Renal cortical epithelial cell (primary cell): ENCODE measurements around the gene ADCY3. TPM values are rescaled to one million over a fixed set of nuclear protein-coding genes. Genes with fewer than 3 reads are reported as not detected.
A peak's percentile ranks its signal among the peaks of the same experiment; 100 is the strongest.
"Not testable (repeated sequence)": the region's sequence is repeated elsewhere in the genome, so short reads cannot be mapped to it uniquely, and the experiment has no call there.

Experiments used
- DNase-seq: peaks from one replicate; pipeline ENCODE4 v3.0.0-alpha.2; 2011; ENCODE audit warnings: low read depth
- total RNA-seq: library from RNA; depleted of rRNA; stranded (reverse); fragments of >200 nt; gene quantifications from 2 replicates; pipeline ENCODE4 v1.2.3, GENCODE V29; 2014

The ADCY3 gene
- total RNA-seq, 1 donor from 2014 or later = 16.5 TPM

GRCh38 chr2:24813691-24814137 lies 106.3 kb downstream of the ADCY3 start:
- no peak for DNase-seq

- no peak for DNase-seq
These were observed 110.6 kb downstream of the ADCY3 start for GRCh38 chr2:24809316-24810007.

GRCh38 chr2:24806661-24807036 lies 113.4 kb downstream of the ADCY3 start:
- no peak for DNase-seq

GRCh38 chr2:24805811-24806660 lies 114.0 kb downstream of the ADCY3 start:
- DNase-seq = not testable (repeated sequence)

GRCh38 chr2:24800487-24800886 lies 119.5 kb downstream of the ADCY3 start:
- not testable (repeated sequence) for DNase-seq

GRCh38 chr2:24797644-24798043 lies 122.4 kb downstream of the ADCY3 start:
- no peak for DNase-seq

GRCh38 chr2:24793761-24794435 lies 126.1 kb downstream of the ADCY3 start:
- peak; percentile 22 for DNase-seq

- DNase-seq = peak; percentile 92
These were observed 126.9 kb downstream of the ADCY3 start, which contains the start of the genes CENPO and PTRHD1 for GRCh38 chr2:24792874-24793760. TSS of gene CENPO (plus strand) at chr2:24793425. CDS start at chr2:24793920, 495 bp downstream. TSS of gene PTRHD1 (minus strand) at chr2:24793391. CDS start at chr2:24793377, 14 bp downstream.

- DNase-seq = no peak
These were observed 127.5 kb downstream of the ADCY3 start for GRCh38 chr2:24792542-24792873.

- no peak for DNase-seq
These were observed 128.6 kb downstream of the ADCY3 start for GRCh38 chr2:24791452-24791851.

GRCh38 chr2:24788816-24789215 lies 131.2 kb downstream of the ADCY3 start:
- DNase-seq = no peak

GRCh38 chr2:24787532-24787931 lies 132.5 kb downstream of the ADCY3 start:
- DNase-seq = no peak

- DNase-seq = no peak
These were observed 134.2 kb downstream of the ADCY3 start for GRCh38 chr2:24785671-24786321.

GRCh38 chr2:24783641-24784040 lies 136.4 kb downstream of the ADCY3 start:
- no peak for DNase-seq

- DNase-seq = peak; percentile 47
These were observed 140.9 kb downstream of the ADCY3 start for GRCh38 chr2:24779116-24779515.

GRCh38 chr2:24774373-24774772 lies 145.7 kb downstream of the ADCY3 start:
- no peak for DNase-seq

GRCh38 chr2:24771764-24772586 lies 148.1 kb downstream of the ADCY3 start:
- no peak for DNase-seq

GRCh38 chr2:24771061-24771460 lies 149.0 kb downstream of the ADCY3 start:
- DNase-seq = no peak
